Measurements from ENCODE around the gene GEMIN7. TPM values are rescaled to one million over a fixed set of nuclear protein-coding genes. Genes with fewer than 3 reads are reported as not detected.

Gene GEMIN7
- total RNA-seq, 1 donor from 2014 or later: 33.6 TPM

DNA sequence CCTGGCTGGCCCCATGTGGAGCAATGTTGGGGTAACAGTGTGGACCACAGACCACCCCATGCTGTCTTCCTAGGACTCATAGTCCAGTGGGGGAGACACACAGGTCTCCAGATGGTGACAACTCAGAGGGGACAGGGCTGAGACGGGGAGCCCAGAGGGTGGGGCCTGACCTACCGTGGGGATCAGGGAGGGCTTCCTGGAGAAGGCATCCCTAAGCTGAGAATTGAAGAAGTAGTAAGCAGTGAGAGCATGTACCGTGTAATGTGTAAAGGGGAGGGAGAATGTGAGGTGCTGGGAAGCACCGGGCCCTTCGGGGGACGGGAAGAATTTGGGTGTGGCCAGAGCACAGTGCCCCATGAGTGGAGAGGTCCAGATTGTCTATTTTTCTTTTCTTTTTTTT lies 45.0 kb downstream of the GEMIN7 start:
- no peak for DNase-seq (ENCODE audit: extremely low read depth, low read depth, low spot score)

DNA sequence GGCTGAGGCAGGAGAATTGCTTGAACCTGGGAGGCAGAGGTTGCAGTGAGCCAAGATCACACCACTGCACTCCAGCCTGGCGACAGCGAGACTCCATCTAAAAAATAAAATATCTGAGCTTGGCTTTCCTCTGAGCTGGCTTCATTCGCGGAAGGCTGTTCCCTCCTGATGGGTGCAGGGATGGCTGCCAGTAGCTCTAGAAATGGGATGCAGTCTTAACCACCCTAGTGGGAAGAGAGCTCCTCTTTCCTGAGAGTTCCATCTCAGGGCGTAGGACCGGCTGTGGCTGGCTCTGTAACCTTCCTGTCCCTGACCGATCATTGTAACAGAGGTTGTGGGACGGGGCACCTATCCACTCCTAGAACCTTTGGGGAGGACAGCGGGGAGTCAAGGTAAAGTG lies 46.3 kb downstream of the GEMIN7 start:
- DNase-seq (ENCODE audit: extremely low read depth, low read depth, low spot score): no peak

DNA sequence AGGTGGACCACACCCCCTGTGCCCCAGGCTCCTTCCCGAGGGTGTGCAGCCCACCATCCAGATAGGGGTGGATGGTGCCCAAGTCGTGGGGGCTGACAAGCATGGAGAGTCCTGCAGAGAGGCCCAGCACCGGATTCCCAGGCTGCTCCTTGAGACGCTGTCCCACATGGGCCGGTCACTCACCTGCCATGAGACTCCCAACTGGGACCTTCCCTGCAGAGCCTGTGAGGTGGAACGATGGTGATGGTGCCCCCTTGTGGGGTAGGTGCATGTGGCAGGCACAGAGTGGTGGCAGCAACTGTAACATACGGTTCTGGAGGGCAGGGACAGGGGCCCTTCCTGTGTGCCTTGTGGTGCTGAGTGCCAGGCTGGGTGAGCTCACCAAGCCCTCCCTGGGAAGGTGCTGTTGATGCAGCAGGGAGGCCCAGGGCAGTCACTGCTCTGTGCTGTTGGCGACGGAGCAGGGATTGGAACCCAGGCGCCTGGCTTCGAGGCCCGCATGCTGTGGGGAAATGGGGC lies 47.0 kb downstream of the GEMIN7 start:
- peak; percentile 4 for DNase-seq (ENCODE audit: extremely low read depth, low read depth, low spot score)

DNA sequence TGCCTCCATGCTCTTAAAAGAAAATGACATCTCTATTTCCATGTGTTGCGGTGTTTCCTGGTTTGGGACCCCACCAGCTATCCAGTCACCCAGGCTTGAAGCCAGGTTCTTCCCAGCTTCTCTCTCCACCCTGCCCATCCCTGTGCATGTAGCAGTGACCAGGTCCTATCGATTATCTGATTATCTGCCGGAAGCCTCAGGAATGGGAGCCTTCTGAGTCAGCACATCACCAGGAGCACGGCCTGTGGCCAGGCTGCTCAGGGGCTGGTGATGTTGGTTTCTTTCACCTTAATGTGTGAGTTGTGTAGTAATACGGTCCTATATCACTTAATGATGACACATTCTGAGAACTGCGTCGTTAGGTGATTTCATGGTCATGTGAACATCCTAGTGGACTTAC lies 47.6 kb downstream of the GEMIN7 start:
- DNase-seq (ENCODE audit: extremely low read depth, low read depth, low spot score): no peak

DNA sequence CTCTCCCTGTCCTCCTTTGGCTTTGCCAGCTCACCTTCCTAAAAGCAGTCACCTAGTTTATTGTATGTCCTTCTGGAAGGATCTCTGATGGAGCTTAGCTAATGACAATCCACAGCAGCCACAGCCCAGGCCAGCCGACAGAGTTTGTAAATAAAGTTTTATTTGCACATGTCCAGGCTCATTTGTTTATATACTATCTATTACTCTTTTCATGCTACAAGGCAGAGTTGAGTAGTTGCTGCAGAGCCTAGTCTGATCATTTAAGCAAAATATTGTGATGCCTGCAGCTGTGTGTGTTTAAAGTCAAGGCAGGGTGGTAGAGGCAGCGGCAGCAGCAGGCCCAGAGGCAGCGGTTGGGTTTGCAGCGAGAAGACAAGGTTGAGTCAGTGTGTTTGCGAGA lies 49.1 kb downstream of the GEMIN7 start:
- DNase-seq (ENCODE audit: extremely low read depth, low read depth, low spot score): no peak

DNA sequence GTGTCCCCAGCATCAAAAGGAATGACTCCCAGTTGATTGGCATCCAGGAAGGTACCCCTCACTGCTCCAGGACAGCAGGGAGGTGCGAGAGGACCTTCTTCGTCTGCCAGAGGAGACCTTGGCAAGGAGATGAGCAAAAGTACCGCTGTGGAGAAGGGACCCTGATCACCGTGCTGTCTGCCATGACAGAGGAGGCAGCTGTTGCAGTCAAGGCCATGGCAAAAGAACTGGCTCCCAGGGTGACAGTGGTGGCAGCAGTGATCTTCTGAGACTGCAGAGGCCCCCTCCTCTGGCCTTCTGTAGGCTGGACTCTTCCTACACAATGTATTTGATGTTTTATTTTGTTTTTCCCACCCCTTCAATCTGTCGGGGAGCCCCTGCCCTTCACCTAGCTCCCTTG lies 49.7 kb downstream of the GEMIN7 start:
- DNase-seq (ENCODE audit: extremely low read depth, low read depth, low spot score): no peak

DNA sequence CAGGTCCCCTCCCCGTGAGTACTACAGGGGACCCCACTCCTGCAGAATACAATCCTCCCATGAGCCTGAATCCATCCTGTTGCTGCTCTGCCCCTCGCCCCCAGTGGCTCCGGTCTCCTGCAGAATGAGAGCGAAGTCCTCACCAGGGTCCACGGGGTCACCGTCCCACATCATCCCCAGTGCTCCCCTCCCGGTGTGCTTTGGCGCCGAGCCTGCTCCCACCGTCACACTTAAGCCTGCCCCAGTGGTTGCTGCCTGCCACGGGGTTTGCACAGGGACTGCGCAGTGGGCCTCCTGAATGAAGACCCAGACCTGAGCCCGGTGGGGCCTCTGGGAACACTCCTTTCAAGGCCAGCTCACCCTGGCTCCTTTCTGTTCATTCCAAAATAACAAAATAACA lies 51.2 kb downstream of the GEMIN7 start:
- no peak for DNase-seq (ENCODE audit: extremely low read depth, low read depth, low spot score)

DNA sequence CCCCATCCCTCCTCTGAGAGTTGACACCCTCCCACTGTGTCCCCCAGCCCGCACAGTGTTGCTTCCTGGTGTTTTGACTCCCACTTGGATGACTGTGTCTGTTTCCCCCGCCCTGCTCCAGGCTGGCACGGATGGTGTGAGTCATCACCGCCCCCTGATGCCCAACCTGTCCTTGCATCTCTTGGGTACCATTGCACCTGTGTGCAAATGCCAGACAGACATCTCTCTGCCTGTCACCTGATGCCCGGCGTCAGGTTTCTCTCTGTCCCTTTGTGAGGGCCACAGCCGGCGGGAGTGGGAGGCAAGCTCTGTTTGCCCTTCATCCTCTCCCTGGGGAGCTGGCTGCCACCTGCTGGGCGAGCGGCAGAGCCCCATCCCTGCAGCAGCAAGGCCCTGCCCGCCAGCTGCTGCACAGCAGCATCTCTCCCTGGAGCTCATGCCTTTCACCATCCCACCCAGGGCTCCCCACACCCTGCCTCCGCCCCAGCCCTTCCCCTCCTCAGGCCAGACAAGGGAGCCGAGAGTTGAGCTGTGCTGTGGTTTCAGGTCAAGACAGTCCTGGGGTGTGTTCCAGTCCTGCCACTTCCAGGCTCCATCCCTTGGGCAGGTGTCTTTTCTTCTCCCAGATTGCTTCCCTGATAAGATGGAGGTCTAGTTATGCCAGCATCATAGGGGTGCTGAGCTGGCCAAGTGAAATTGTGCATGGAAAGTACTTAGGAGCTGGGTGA lies 52.0 kb downstream of the GEMIN7 start:
- DNase-seq (ENCODE audit: extremely low read depth, low read depth, low spot score): no peak

DNA sequence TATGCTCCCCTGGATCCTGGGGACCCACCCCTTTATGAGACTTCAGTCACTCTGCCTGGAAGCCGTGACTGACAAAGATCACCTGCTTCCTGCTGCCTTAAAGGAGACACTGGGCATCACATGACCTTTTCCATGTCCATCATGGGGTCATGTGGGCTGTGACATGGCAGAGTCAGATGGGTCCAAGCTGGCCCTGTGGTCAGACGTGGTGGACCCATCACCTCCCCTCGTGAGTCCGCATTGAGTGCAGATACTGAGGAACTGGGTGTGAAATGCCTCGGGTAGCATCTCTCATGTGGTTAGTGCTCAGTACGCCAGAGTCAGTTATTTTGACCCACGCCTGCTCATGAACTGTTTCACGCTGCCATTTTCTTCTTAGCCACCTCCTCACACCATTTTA lies 54.6 kb downstream of the GEMIN7 start:
- no peak for DNase-seq (ENCODE audit: extremely low read depth, low read depth, low spot score)

DNA sequence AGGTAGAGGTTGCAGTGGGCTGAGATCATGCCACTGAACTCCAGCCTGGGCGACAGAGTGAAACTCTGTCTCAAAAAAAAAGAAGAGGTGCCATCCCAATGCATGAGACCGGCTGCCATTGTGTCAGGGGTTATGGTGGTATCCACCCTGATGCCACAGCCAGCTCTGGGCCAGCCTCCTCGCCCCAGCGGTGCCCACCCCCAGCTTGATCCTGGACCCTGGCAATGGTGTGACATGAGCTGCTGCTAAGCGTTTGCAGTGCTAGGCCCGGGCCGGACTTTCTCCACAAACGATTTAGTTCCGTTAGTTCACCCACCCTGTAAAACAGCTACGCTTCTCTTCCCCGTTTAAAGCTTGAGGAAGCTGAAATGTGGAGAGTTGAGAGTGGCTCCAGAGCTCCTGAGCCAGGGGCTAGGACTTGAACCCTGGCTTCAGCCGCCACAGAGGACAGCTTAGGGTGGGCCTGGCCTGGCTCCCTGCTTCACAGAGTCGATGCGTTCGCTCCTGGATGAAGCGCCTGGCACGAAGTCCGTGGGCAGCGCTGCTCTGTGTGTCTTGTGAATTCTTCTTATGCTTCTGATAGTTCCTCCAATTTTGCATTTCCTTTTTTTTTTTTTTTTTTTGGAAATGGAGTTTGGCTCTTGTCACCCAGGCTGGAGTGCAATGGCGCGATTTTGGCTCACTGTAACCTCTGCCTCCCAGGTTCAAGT lies 56.3 kb downstream of the GEMIN7 start:
- no peak for DNase-seq (ENCODE audit: extremely low read depth, low read depth, low spot score)

DNA sequence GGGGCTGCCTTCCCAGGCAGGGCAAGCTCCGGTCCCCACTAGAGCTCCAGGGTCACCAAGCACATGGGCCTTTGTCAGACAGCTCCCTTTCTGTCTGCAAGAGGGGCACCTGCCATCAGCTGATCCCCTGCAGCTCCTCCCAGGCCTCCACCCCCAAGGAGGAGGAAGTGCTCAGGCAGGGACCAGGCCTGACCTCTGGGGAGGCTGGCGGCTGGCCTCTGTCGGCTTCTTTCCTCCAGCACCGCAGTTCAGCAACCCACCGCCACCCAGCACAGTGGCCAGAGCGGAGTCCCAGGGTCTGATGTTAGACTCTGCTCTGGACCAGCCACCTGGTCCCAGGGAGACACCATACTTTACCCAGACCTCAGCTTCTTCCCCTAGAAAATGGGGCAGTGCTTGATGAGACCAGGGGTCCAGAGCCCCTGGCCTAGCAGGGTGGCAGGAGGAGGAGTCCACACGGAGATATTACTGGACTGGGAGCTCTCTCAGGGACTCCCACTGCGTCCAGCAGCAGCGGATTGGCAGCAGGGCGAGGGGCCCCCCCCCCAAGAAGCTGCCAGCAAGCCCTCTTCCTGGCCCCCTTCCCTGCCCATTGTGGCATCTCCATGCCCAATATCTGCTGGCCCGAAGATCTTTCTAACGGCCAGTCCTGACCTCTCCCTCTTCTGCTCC lies 57.6 kb downstream of the GEMIN7 start:
- DNase-seq (ENCODE audit: extremely low read depth, low read depth, low spot score): no peak

DNA sequence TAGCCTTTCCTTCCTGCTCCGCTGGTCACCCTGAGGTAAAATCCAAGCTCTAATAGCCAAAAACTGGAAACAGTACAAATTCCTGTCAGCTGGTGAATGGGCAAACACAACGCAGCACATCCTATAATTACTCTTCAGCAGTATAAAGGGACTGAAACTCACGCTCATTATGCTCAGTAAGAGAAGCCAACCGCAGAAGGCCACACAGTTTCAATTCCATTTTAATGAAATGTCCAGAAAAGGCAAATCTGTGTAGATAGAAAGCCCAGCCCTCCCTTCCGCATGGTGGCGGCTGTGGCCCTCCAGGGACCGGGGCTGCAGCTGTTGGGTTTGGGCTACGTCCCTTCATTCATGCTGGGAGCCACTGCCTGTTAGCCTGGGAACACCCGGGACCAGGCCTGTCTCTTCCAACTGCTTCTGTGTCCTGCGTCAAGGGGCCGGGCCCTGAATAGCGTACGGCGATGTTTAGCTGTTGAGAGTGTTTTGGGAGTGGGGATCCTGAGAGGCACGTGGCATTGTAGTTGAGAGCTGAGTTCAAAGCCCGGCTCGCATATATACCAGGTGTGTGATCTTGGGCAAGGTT lies 58.2 kb downstream of the GEMIN7 start:
- DNase-seq (ENCODE audit: extremely low read depth, low read depth, low spot score): no peak

DNA sequence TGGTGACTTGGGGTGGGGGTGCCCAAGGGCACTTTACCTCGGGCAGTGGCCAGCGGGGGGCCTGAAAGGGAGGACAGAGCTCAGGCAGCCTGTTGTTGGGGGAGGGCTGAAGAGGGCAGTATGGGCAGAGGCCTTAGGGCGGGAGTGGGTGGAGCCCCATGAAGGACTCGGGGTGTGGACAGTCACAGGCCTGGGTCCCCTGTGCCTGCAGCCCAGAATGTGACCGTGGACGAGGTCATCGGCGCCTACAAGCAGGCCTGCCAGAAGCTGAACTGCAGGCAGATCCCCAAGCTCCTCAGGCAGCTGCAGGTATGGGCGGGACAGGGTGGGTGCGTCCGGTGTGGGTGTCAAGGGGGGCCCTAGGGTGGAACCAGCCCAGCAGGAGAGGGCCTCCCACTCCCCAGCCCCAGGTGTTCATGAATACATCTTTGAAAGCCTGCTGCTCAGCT lies 59.3 kb downstream of the GEMIN7 start:
- no peak for DNase-seq (ENCODE audit: extremely low read depth, low read depth, low spot score)

DNA sequence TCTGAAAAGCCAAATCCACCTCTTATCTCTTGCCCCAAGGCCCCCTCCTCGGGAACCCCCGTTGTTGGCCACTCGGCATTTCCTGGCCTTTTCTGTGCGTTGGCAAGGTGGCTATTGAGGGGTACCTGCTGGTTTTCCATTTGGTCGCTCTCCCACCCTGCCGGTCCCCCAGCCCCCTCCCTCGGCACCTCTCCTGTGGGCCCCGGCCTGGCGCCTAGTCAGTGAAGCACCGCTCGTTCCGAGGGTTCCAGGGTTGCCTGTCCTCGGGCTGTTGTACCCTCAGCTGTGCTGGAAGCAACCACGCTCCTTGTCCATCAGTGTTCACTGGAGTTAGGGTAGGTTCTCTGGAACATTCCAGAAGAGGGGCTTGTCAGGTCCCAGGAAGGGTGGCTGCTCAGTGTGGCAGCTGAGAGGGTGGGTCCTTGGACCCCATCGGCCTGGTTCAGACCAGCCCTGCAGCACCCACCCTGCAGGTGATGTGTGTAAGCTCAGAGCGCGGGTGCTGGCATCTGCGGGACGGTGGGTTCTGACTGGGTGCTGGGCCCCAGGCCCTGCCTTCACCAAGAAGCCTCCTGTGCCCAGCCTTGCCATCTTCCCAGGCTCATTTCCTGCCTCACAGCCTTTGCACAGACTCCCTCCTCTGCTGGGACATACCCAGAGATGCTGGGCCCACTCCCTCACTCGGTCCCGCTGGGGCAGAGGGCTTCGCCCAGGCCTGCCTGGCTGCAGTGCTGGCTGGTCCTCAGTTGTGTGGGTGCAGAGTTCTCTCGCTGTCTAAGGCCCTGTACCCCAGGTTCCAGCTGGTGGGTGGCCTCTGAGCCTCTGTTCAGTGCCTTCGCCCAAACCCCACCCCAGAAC lies 60.5 kb downstream of the GEMIN7 start:
- no peak for DNase-seq (ENCODE audit: extremely low read depth, low read depth, low spot score)

DNA sequence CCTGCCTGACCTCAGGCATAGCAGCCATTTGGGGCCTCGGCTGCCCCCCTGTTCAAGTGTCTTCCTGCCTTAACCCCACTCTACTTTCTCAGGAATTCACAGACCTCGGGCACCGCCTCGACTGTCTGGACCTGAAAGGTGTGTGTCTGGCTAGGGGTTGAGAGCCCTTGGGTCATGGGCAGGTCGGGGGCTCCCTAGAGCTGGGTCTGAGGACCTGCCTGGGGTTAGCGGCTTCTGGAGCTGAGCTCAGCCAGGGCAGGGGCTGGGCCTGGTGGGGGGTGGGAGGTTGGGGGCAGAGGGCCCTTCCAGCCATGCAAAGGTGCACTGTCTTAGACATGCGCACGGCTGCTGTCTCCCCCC lies 61.1 kb downstream of the GEMIN7 start:
- no peak for DNase-seq (ENCODE audit: extremely low read depth, low read depth, low spot score)

DNA sequence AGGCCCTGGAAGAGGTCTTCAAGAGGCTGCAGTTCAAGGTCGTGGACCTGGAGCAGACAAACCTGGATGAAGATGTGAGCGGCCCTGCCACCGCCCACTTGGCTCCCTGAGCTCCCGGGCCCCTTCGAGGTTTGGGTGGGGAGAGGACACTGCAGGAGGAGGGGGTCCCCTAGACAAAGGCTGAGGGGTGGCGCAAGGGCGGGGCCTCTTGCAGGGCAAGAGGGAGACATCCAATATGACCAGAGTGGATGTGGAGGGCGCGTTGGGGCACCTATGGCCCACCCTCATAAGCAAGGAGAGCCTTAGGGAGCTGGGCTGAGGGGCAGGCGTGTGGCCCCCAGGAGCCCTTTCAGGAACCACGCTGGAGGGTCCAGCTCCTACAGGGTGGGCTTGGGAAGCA lies 61.5 kb downstream of the GEMIN7 start:
- DNase-seq (ENCODE audit: extremely low read depth, low read depth, low spot score): no peak
